Measurements from ENCODE around the gene MIB1.

MIB1 gene

DNA sequence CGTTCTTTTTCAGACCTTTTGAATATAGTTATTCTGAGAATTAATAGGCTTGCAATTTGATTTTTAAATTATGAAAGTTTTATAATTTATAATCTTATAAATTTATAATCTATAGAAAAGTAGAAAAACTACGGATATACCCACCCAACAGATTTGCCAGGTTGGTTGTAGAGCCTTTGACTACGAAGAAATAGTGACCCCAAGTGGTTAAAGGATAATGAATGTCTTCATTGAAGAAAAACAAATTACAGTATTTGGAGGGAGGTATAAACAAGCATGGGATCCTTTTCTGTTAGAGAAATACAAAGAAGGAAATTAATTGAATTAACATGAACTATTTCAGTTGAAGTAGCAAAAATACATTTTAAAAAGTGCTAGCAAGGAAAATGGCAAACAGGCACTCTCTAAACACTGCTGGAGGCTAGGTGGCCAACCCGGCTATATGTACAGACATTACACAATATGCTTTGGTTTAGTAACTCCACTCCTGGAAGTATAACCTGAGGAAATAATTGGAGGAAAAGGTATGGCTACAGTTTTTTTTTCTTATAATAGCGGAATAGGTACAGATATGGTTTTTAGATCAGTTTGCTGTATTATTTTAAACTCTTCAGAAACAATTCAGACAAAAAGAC, 110.9 kb downstream of the MIB1 start:
- TF ChIP-seq, protein P1, sequence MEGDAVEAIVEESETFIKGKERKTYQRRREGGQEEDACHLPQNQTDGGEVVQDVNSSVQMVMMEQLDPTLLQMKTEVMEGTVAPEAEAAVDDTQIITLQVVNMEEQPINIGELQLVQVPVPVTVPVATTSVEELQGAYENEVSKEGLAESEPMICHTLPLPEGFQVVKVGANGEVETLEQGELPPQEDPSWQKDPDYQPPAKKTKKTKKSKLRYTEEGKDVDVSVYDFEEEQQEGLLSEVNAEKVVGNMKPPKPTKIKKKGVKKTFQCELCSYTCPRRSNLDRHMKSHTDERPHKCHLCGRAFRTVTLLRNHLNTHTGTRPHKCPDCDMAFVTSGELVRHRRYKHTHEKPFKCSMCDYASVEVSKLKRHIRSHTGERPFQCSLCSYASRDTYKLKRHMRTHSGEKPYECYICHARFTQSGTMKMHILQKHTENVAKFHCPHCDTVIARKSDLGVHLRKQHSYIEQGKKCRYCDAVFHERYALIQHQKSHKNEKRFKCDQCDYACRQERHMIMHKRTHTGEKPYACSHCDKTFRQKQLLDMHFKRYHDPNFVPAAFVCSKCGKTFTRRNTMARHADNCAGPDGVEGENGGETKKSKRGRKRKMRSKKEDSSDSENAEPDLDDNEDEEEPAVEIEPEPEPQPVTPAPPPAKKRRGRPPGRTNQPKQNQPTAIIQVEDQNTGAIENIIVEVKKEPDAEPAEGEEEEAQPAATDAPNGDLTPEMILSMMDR (IDR thresholded peaks at IDR 0.05) = peak; percentile 48

DNA sequence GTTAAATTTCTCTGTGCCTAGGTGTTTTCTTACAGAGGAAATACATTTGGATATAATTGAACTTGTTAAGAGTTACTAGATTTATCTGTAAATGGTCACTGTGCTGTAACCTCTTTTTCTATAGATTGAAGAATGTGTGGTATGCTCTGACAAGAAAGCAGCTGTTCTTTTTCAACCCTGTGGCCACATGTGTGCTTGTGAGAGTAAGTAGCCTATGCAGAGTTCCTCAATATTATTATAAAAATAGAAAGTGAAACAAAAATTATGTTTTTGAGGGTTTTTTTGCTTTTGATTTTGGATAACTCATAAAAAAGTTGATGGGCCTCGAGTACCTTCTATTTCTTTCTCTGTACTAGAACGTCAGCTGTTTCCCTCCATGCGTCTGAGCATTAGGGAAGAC, 112.4 kb downstream of the MIB1 start:
- TF ChIP-seq, protein P1 (IDR thresholded peaks at IDR 0.05) = no peak

DNA sequence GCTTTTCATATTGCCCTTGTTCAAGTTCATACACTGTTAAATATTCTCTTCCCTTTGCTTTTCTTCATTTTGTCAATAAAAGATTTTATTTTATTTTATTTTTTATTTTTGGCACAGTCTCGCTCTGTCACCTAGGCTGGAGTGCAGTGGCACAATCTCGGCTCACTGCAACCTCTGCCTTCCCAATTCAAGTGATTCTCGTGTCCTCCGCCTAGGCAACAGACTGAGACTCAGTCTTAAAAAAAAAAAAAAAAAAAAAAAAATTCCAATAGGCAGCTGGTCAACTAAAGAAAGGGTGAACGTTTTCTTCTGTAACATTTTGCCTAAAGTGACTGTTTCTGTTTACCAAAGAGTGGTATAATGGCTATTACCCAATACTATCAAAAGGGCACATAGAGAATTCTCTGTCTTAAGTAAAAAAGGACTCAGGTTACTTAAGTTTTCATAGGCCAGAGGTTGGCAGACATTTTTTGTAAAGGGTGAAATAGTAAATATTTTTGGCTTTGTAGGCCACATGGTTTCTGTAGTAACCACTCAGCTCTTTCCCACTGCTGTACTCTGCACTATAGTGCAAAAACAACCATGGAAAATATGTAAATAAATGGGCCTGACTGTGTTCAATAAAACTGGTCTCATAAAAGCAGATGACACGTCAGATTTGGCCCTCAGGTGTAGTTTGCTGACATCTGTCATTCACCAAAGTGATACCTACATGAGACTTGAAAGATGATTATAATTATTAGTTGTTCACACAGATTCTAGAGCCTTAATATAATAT, 113.4 kb downstream of the MIB1 start:
- TF ChIP-seq, protein P1 (IDR thresholded peaks at IDR 0.05) = no peak

DNA sequence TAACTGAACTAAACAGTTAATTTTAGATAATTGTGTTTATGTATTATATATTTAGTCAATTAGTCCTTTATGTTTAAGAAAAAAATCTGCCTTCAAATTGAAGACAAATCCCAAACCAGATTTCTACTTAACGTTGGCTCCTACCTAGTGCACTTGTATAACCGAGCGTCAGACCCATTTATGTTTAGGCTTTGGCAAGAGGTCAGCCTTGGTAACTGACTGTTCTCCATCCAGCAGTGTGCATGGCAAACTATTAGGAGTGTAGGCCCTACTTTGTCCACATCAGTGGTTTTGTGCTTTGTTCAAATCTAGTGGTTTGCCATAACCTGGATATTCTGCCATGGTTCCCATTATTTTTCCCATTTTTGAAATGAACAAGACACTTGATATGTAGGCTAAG, 114.8 kb downstream of the MIB1 start:
- TF ChIP-seq, protein P1 (IDR thresholded peaks at IDR 0.05) = no peak

DNA sequence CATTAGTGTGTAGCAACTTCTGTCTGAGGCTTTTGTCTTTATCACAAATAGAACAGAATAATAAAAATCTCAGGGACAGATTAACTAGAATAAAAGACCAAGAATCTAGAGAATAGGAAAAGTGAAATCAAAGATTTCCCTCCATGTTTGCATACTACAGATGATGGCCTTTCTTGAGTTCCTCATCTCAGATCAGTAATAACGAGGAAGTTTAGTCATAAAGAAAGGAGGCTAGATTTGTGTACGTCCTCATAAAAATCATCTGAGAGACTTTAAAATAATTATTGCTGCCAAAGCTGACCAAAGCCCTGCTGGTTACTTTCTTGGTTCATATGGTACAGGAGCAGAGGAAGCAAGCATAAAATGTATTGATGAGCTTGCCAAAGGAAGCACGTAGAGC, 117.3 kb downstream of the MIB1 start:
- TF ChIP-seq, protein P1 (IDR thresholded peaks at IDR 0.05) = no peak

DNA sequence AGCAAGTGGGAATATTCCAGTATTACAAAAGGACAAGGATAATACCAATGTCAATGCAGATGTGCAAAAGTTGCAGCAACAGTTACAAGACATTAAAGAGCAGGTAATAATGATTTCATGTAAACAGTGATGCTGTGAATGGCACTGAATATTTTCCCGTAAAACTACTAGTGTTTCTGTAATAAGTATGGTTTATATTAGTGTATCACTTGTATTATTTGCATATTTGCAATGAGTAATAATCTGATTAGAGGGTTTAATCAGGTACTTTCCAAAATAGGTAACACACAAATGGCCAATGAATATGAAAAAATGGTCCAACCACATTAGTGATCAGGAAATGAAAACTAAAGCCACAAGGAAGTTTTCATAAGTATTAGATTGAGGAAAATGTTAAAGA, 118.0 kb downstream of the MIB1 start:
- TF ChIP-seq, protein P1 (IDR thresholded peaks at IDR 0.05) = no peak

DNA sequence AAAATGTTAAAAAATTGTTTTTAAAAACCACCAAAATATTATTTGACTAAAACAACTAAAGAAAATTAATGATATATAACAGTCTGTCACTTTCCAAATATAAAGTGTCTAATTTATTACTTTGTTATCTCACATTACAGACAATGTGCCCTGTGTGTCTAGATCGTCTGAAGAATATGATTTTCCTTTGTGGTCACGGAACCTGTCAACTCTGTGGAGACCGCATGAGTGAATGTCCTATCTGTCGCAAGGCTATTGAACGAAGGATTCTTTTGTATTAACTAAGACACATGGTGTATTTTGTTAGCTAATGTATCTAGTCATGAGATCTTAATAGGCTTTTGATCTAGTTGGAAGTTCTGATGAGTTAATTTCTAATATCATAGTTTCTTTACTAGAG, 123.8 kb downstream of the MIB1 start:
- TF ChIP-seq, protein P1 (IDR thresholded peaks at IDR 0.05) = no peak

Data from LNCAP (cell line).